ENCODE measurements around the gene USP4.

The USP4 gene

DNA sequence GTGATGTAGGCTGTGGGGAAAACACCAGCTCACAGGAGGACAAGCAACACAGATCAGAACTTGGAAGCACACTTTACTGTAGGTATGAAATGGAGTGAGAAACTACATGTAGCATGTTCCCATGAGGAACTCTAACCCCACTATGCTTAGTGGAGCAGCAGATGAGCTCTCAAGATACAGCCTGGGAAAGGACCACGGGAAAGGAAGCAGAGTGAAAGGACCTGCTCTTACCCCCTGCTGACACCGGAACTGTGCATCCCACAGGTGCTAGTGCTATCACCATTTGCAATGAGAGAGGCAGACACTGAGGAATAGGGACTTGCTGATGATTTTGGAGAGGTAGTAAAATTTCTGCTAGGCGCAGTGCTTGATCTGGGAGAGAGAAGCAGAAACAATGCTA is 28.6 kb downstream of the USP4 start:
- no peak overlapping the region for H3K4me3 ChIP-seq (ENCODE audit: low read depth, low read length)
- TF ChIP-seq, protein P1, sequence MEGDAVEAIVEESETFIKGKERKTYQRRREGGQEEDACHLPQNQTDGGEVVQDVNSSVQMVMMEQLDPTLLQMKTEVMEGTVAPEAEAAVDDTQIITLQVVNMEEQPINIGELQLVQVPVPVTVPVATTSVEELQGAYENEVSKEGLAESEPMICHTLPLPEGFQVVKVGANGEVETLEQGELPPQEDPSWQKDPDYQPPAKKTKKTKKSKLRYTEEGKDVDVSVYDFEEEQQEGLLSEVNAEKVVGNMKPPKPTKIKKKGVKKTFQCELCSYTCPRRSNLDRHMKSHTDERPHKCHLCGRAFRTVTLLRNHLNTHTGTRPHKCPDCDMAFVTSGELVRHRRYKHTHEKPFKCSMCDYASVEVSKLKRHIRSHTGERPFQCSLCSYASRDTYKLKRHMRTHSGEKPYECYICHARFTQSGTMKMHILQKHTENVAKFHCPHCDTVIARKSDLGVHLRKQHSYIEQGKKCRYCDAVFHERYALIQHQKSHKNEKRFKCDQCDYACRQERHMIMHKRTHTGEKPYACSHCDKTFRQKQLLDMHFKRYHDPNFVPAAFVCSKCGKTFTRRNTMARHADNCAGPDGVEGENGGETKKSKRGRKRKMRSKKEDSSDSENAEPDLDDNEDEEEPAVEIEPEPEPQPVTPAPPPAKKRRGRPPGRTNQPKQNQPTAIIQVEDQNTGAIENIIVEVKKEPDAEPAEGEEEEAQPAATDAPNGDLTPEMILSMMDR (IDR thresholded peaks at IDR 0.05; ENCODE audit: low read depth, low read length, missing control alignments): no peak
- DNase-seq (ENCODE audit: low read depth): no peak

DNA sequence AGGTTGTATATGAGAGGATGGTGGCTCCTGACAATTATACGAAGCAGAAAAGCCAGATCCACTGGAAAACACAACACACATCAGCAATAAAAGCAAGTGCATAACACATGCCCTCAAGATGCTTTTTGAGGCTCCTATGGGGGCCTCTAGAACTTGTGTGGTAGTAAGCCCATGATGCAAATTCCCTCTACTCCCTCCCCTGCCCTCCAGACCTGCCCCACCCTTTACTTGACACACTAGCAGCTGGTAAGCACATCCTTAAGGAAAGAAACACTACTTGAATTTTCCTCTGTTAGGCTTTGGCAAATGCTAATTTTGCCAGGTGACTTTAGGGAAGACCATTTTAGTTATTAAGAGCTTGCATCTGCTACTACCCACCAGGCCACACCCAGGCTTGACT is 29.2 kb downstream of the USP4 start:
- DNase-seq (ENCODE audit: low read depth): no peak
- H3K4me3 ChIP-seq (ENCODE audit: low read depth, low read length): no peak overlapping the region
- TF ChIP-seq, protein P1 (IDR thresholded peaks at IDR 0.05; ENCODE audit: low read depth, low read length, missing control alignments): no peak

DNA sequence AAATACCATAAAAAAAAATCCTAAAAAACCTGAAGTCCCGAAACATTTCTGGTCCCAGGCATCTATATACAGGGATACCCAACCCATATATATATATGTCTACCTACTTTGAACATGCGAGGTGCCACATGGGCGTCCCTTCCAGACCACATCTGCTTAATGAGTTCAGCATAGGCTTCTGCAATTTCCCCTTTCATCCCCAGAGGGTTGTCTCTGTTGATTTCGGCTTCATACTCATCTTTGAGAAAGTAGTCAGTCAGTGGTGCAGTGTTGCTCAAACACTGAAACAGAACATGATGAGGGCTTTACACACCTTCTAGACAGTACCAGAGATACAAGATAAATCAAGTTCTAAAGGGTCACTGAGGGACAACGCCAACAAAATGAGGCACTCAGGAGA is 34.2 kb downstream of the USP4 start:
- no peak for DNase-seq (ENCODE audit: low read depth)
- TF ChIP-seq, protein P1 (IDR thresholded peaks at IDR 0.05; ENCODE audit: low read depth, low read length, missing control alignments): no peak

DNA sequence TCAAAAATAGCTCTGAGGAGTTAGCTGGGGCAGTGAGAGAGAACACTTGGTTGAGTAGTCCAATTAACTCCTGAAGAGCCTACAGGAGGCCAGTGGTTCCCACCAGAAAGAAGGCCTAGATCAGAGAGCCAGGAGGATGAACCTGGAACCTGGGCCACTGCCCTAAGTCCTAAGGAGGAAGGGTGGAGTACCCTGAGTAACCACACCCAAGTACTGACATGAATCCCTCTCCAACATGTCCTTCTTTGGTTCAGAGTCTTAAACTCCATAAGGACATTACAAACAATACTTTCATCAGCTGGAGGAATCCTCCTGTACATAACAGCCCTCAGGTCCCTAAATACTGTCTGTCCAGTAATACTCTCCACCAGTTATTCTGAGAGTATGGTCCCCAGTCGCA is 37.2 kb downstream of the USP4 start:
- DNase-seq (ENCODE audit: low read depth): no peak
- no peak overlapping the region for H3K4me3 ChIP-seq (ENCODE audit: low read depth, low read length)
- TF ChIP-seq, protein P1 (IDR thresholded peaks at IDR 0.05; ENCODE audit: low read depth, low read length, missing control alignments): no peak

More for the DNA sequence above, 34.2 kb downstream of the USP4 start:
- no peak overlapping the region for H3K4me3 ChIP-seq (ENCODE audit: low read depth, low read length)

DNA sequence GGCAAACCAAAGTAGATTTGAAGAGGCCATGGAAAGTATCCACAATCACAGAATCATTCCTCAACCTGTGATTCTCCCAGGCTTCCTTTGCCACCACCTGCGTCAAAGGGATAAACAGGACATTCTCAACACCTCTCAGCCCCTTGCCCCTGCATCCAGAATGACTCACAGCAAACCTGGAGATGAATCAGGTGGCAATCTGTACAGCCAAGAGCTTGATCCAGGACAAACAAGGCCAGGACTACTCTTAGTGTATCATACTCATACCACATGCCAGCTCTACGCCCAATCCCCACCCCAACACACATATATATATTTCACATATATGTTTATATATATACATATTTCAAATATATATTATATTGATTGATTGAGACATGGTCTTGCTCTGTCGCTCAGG is 39.3 kb downstream of the USP4 start:
- DNase-seq (ENCODE audit: low read depth): no peak
- H3K4me3 ChIP-seq (ENCODE audit: low read depth, low read length): no peak overlapping the region
- TF ChIP-seq, protein P1 (IDR thresholded peaks at IDR 0.05; ENCODE audit: low read depth, low read length, missing control alignments): no peak

DNA sequence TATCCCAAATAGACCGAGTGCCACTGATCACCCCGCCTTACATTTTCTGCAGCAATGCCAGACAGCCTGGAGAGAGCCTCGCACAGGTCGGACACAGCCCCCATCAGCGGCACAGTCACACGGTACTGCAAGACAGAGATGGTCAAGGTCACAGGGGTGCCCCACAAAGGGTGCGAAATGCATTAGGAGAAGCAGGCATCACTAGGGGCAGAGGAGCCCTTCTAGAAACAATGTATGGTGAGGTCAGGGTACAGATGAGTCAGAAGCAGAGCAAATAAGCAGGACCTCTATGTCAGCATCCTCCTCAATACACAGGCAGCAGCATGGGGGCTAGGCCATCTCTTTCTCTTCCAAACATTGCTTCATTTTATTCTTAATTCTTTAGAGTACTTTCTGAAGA is 41.3 kb downstream of the USP4 start:
- TF ChIP-seq, protein P1 (IDR thresholded peaks at IDR 0.05; ENCODE audit: low read depth, low read length, missing control alignments): no peak
- DNase-seq (ENCODE audit: low read depth): no peak
- no peak overlapping the region for H3K4me3 ChIP-seq (ENCODE audit: low read depth, low read length)

DNA sequence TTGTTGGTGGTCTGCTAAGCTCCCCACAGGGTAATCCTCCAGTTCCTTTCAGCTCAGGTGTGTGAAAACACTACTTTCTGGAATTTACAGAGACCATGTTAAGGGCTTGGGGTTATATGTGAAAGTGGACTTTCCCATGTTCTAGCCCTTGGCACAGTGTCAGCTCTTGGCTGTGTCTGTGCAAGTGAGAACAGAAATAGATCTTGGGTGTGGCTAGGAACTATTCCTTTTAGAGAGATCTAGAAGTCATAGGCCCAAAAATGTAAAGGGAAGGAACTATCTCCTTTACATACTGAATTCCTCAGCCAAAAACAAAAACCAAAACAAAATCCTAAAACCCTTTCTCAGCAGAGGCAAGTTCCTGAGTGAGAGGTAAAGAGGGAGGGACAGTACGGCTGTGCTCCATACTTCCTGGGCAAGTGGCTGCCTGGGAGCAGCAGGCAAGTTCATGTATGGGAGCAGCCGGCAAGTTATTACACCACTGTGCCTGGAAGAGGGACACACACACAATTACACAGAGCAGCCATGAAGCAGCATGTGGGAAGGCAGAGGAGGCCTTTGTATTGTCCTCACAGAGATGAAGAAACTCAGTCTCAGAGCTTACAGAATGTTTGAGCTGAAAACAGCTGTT is 43.0 kb downstream of the USP4 start:
- no peak overlapping the region for H3K4me3 ChIP-seq (ENCODE audit: low read depth, low read length)
- no peak for DNase-seq (ENCODE audit: low read depth)
- TF ChIP-seq, protein P1 (IDR thresholded peaks at IDR 0.05; ENCODE audit: low read depth, low read length, missing control alignments): no peak
